Heart left ventricle (tissue), 13 donors: ENCODE data around the gene FOXB2.

Experiments used
- POLR2A ChIP-seq, 2 donors: fragments of 450-650 bp; IDR thresholded peaks; one replicate each; pipeline ENCODE4 v1.6.1; 2017; ENCODE audit warnings: antibody characterized with exemption in 2 of 2, mild to moderate bottlenecking in 2 of 2, moderate library complexity in 2 of 2
- TF ChIP-seq, protein P1 (sequence below), 12 donors: fragments of 200-600 bp; sonication (generic) in 4 of 12; IDR thresholded peaks; one replicate each; pipeline versions ENCODE4 v1.5.0 to v1.8.0; 2018 to 2022; ENCODE audit warnings: antibody characterized with exemption in 12 of 12, mild to moderate bottlenecking in 5 of 12
- donor health status: ischemic (EF 13 %, LVEDD 7.1; RV severe dilation, severe dysfunction).
- donor health status: DM: no; HTN: yes; CAD: no.
- donor health status: DM: no; HTN: no; CAD: no.
- donor health status: ischemic (EF 25% LVEDD 6.9; RV normal size, moderate dysfunction).
- donor health status: ischemic (EF 25% LVEDD 5.7; RV mildly dilated, moderate dysfunction).
- donor health status: ischemic (EF 35%, LVEDD 5.7; RV mildly dilated, moderate dysfunction).
- donor health status: nonischemic (EF 11% LVEDD 7.7; RV severe dilation, severe dysfunction).
- donor health status: DM: yes; HTN: yes; CAD: no.
- donor health status: PGD.
- donor health status: ischemic (EF 29% LVEDD 5.4; RV normal size, mild dysfunction).
- donor health status: nonischemic (EF 23%, LVEDD 6.1; RV moderate dilation, normal function).

DNA sequence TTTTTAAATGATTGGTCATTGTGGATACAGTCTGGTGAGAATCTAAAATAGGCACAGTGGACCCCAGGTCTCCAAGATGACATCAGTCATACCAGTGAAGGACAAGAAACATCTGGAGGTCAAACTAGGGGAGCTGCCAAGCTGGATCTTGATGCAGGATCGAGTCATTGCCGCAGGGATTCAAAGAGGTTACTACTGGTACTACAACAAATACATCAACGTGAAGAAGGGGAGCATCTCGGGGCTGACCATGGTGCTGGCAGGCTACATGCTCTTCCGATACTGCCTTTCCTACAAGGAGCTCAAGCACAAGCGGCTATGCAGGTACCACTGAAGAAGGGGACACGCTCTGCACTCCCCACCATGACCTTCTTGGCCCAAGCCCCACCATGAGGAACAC is 20.9 kb downstream of the FOXB2 start:
- TF ChIP-seq, protein P1, sequence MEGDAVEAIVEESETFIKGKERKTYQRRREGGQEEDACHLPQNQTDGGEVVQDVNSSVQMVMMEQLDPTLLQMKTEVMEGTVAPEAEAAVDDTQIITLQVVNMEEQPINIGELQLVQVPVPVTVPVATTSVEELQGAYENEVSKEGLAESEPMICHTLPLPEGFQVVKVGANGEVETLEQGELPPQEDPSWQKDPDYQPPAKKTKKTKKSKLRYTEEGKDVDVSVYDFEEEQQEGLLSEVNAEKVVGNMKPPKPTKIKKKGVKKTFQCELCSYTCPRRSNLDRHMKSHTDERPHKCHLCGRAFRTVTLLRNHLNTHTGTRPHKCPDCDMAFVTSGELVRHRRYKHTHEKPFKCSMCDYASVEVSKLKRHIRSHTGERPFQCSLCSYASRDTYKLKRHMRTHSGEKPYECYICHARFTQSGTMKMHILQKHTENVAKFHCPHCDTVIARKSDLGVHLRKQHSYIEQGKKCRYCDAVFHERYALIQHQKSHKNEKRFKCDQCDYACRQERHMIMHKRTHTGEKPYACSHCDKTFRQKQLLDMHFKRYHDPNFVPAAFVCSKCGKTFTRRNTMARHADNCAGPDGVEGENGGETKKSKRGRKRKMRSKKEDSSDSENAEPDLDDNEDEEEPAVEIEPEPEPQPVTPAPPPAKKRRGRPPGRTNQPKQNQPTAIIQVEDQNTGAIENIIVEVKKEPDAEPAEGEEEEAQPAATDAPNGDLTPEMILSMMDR (IDR thresholded peaks at IDR 0.05) = no peak
- no peak for TF ChIP-seq POLR2A (IDR thresholded peaks at IDR 0.05)
